ENCODE measurements around the gene HAUS8. TPM values are rescaled to one million over a fixed set of nuclear protein-coding genes. Genes with fewer than 3 reads are reported as not detected.

HAUS8 gene
- polyA plus RNA-seq, 1 experiment = 4.6 TPM

DNA sequence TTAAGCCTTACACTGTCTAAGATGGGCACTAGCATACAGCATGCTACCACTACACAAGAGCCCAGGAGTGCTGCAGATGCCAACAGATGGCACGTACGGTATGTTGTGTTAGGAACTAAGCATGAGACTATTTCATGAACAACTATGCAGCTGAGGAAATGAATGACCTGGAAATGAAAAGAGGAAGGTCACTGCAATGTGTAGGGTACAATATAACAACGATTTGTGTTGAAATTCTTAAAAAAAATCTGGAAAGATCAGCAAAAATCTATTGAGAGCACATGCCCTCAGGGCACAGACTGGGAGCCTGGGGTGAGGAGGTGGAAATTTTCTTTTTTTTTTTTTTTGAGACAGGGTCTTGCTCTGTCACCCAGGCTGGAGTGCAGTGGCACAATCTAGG lies 14.4 kb downstream of the HAUS8 start:
- Histone ChIP-seq H3K4me3 (ENCODE audit: low read depth, low read length) (no peak overlapping the region), H3K27me3 (ENCODE audit: control insufficient read depth, insufficient read depth, low read length) (no peaks in the 10 kb centered on the region), H3K9me3 (ENCODE audit: control insufficient read depth, insufficient read depth, low read length) (peaks cover 15% of the 10 kb centered on the region), H3K27ac (ENCODE audit: low read depth, low read length) (no peak overlapping the region)
- POLR2A ChIA-PET = no interaction called here
- no peak for DNase-seq (ENCODE audit: low read depth, low spot score)
- CTCF ChIA-PET = no interaction called here
- TF ChIP-seq CTCF (IDR thresholded peaks at IDR 0.05; ENCODE audit: low read depth, low read length) = no peak

- POLR2A ChIA-PET = no interaction called here
- H3K9me3 ChIP-seq (ENCODE audit: control insufficient read depth, insufficient read depth, low read length) = peaks cover 15% of the 10 kb centered on the region
- no peak for DNase-seq (ENCODE audit: low read depth, low spot score)
These were observed 17.0 kb downstream of the HAUS8 start for GRCh38 chr19:17058236-17058635.

DNA sequence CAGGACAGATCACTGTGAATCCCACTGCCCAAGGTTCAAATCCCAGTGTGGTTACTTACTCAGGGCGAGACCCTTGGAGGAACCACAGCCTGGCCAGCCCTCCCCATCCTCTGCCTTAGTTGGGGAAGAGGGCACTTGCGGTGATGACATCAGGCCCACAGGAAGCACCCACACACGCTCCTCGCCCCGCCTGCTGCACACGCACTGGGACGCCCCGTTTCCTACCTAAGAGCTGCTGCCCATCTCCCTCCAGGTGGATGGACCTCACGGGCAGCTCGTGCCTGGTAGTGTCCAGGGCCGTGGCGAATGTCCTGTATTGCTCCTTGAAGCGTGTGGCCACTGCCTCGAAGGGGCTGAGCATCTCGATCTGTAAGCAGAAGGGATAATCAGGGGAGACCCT lies 19.6 kb downstream of the HAUS8 start:
- Histone ChIP-seq H3K27ac (ENCODE audit: low read depth, low read length) (no peak overlapping the region), H3K4me3 (ENCODE audit: low read depth, low read length) (no peak overlapping the region), H3K9me3 (ENCODE audit: control insufficient read depth, insufficient read depth, low read length) (peaks cover 15% of the 10 kb centered on the region), H3K27me3 (ENCODE audit: control insufficient read depth, insufficient read depth, low read length) (no peaks in the 10 kb centered on the region)
- ChIA-PET CTCF (interaction anchor here (1.5 to 5.5 kb wide), 2 partner anchors 11 to 285 kb away, joined by 3 to 66 read pairs; no protein-coding TSS in a partner anchor), POLR2A (no interaction called here)
- no peak for DNase-seq (ENCODE audit: low read depth, low spot score)
- TF ChIP-seq CTCF (IDR thresholded peaks at IDR 0.05; ENCODE audit: low read depth, low read length) = no peak

More at GRCh38 chr19:17058236-17058635, 17.0 kb downstream of the HAUS8 start:
- H3K27me3 ChIP-seq (ENCODE audit: control insufficient read depth, insufficient read depth, low read length) = no peaks in the 10 kb centered on the region
- CTCF ChIA-PET = no interaction called here
- H3K27ac ChIP-seq (ENCODE audit: low read depth, low read length) = no peak overlapping the region
- no peak for TF ChIP-seq CTCF (IDR thresholded peaks at IDR 0.05; ENCODE audit: low read depth, low read length)
- H3K4me3 ChIP-seq (ENCODE audit: low read depth, low read length) = no peak overlapping the region

DNA sequence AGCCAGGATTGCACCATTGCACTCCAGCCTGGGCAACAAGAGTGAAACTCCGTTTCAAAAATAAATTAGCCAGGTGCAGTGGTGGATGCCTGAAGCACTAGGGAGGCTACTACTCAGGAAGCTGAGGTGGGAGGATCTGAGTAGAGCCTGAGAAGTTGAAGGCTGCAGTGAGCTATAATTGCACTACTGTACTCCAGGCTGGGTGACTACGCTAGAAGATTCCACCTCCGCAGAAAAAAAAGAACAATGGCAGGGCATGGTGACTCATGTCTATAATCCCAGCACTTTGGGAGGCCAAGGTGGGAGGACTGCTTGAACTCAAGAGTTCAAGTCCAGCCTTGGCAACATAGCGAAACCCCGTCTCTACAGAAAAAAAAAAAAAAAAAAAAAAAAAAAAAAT lies 20.5 kb downstream of the HAUS8 start:
- no peak for DNase-seq (ENCODE audit: low read depth, low spot score)
- TF ChIP-seq CTCF (IDR thresholded peaks at IDR 0.05; ENCODE audit: low read depth, low read length) = no peak
- Histone ChIP-seq H3K27me3 (ENCODE audit: control insufficient read depth, insufficient read depth, low read length) (no peaks in the 10 kb centered on the region), H3K27ac (ENCODE audit: low read depth, low read length) (no peak overlapping the region), H3K4me3 (ENCODE audit: low read depth, low read length) (no peak overlapping the region), H3K9me3 (ENCODE audit: control insufficient read depth, insufficient read depth, low read length) (peaks cover 15% of the 10 kb centered on the region)
- POLR2A ChIA-PET = interaction anchor here (1.1 kb wide), 1 partner anchor 340 kb away, joined by 5 read pairs; no protein-coding TSS in a partner anchor
- CTCF ChIA-PET = interaction anchor here (1.2 to 5.5 kb wide), 2 partner anchors 12 to 284 kb away, joined by 3 to 66 read pairs; no protein-coding TSS in a partner anchor

GRCh38 chr19:17052439-17052838 lies 22.8 kb downstream of the HAUS8 start:
- ChIA-PET CTCF (interaction anchor here (0.5 to 5.5 kb wide), 13 partner anchors 9 to 337 kb away, joined by 3 to 66 read pairs (median 4); no protein-coding TSS in a partner anchor), POLR2A (no interaction called here)

More at GRCh38 chr19:17052439-17052838, 22.8 kb downstream of the HAUS8 start:
- peak; percentile 74 for TF ChIP-seq CTCF (IDR thresholded peaks at IDR 0.05; ENCODE audit: low read depth, low read length)
- no peak overlapping the region for H3K4me3 ChIP-seq (ENCODE audit: low read depth, low read length)
- H3K27me3 ChIP-seq (ENCODE audit: control insufficient read depth, insufficient read depth, low read length) = no peaks in the 10 kb centered on the region
- no peak overlapping the region for H3K27ac ChIP-seq (ENCODE audit: low read depth, low read length)
- no peaks in the 10 kb centered on the region for H3K9me3 ChIP-seq (ENCODE audit: control insufficient read depth, insufficient read depth, low read length)
- DNase-seq (ENCODE audit: low read depth, low spot score) = no peak
